Suprapubic skin (tissue), 4 donors: ENCODE data around the gene EARS2. TPM values are rescaled to one million over a fixed set of nuclear protein-coding genes. Genes with fewer than 3 reads are reported as not detected.

Source experiments
- DNase-seq, 2 donors: peaks; one replicate each; pipeline ENCODE4 v3.0.0-alpha.2; 2019; ENCODE audit warnings: low spot score in 2 of 2
- H3K27ac ChIP-seq: fragments of 200-600 bp; sonication (generic); one replicate; pipeline ENCODE4 v1.5.1; 2019
- H3K27me3 ChIP-seq: fragments of 200-600 bp; sonication (generic); one replicate; pipeline ENCODE4 v1.5.1; 2019
- H3K36me3 ChIP-seq: fragments of 200-600 bp; sonication (generic); one replicate; pipeline ENCODE4 v1.5.1; 2019
- H3K4me1 ChIP-seq: fragments of 200-600 bp; sonication (generic); one replicate; pipeline ENCODE4 v1.5.1; 2019
- H3K4me3 ChIP-seq: fragments of 200-600 bp; sonication (generic); one replicate; pipeline ENCODE4 v1.5.1; 2019; ENCODE audit warnings: mild to moderate bottlenecking
- H3K9me3 ChIP-seq: fragments of 200-600 bp; sonication (generic); one replicate; pipeline ENCODE4 v1.5.1; 2019
- CTCF ChIP-seq, 2 donors: fragments of 200-600 bp in 1 of 2; fragments of 450-650 bp in 1 of 2; sonication (generic) in 1 of 2; IDR thresholded peaks; one replicate each; pipeline ENCODE4 v1.5.1; 2016 to 2019; ENCODE audit warnings: antibody characterized with exemption in 2 of 2, mild to moderate bottlenecking in 1 of 2, moderate library complexity in 1 of 2
- EP300 ChIP-seq: sonication (generic); formaldehyde crosslinking; IDR thresholded peaks from one replicate; pipeline ENCODE4 v1.6.1; 2017; ENCODE audit warnings: antibody characterized with exemption
- POLR2A ChIP-seq, 2 donors: fragments of 450-650 bp; IDR thresholded peaks; one replicate each; pipeline ENCODE4 v1.6.1; 2017; ENCODE audit warnings: antibody characterized with exemption in 2 of 2, mild to moderate bottlenecking in 2 of 2, moderate library complexity in 2 of 2
- POLR2AphosphoS5 ChIP-seq, 3 donors: sonication (generic); formaldehyde crosslinking; IDR thresholded peaks; one replicate each; pipeline ENCODE4 v1.6.1; 2017; ENCODE audit warnings: antibody characterized with exemption in 3 of 3
- WGBS: methylation state at CpG from one replicate; pipeline ENCODE4 v1.1.5; 2018; 5-methylcytosine and 5-hydroxymethylcytosine counted together
- total RNA-seq, 4 donors: library from RNA; depleted of rRNA; stranded (reverse); fragments of >200 nt; gene quantifications; one replicate each; pipeline ENCODE4 v1.1.0, GENCODE V29; 2016

Gene EARS2
- total RNA-seq, 4 donors from 2014 or later = 24.1 to 37.2 (median 36.6) TPM

DNA sequence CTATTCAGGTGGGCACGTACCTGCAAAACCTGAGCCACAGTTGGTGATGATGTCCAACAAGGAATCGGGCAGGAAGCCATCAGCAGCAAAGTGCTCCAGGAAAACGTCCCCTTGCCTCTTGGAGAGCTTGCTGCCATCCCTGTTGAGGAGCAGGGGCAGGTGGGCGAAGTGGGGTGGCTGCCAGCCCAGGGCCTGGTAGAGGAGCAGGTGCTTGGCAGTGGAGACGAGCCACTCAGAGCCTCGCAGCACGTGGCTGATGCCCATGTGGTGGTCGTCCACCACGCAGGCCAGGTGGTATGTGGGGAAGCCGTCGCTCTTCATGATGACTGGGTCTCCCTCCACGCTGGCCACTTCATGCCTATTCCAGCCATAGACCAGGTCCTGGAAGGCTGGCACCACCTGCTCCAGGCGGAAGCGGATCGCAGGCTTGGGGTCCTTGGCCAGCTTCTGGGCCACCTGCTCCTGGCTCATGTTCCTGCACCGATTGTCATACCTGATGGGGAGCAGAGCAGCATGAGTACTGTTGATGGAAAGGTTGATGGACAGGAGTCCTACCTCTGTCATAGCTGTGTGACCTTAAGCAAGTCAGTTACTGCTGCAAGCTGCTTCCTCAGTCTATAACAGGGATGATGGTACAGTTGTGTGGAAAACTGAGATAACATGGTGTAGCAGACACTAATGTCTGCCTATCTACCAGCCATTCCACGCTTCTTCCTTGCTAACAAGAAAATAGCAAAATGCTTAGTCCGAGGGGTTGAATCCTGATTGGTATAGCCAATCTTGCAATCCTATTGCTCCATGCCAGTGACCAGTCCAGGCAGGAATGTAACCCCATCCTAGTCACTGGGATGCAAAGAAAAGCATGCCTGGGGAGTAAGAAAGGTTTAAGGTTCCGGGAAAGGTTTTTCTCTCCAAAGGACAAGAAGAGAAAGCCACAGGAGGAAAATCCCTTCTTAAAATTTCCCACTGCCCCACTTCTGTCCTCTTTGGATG lies 22.0 kb downstream of the EARS2 start:
- DNase-seq = no peak
- Histone ChIP-seq H3K4me1 (no peaks in the 10 kb centered on the region), H3K27me3 (no peaks in the 10 kb centered on the region), H3K9me3 (no peaks in the 10 kb centered on the region), H3K36me3 (peaks cover 61% of the 10 kb centered on the region), H3K4me3 (no peak overlapping the region), H3K27ac (no peak overlapping the region)
- TF ChIP-seq EP300 = no peak
- no peak for TF ChIP-seq POLR2A (IDR thresholded peaks at IDR 0.05)
- TF ChIP-seq POLR2AphosphoS5 (IDR thresholded peaks at IDR 0.05) = no peak
- TF ChIP-seq CTCF (IDR thresholded peaks at IDR 0.05) = no peak
- 90% methylated on average over 10 of the region's 19 CpGs for WGBS

- no peaks in the 10 kb centered on the region for H3K9me3 ChIP-seq
- H3K27ac ChIP-seq = no peak overlapping the region
- DNase-seq = no peak
- no peak overlapping the region for H3K4me3 ChIP-seq
- WGBS = 100% methylated on average over 1 of the region's 1 CpG
- peaks cover 74% of the 10 kb centered on the region for H3K36me3 ChIP-seq
- TF ChIP-seq CTCF (IDR thresholded peaks at IDR 0.05) (no peak), EP300 (no peak), POLR2AphosphoS5 (IDR thresholded peaks at IDR 0.05) (no peak), POLR2A (IDR thresholded peaks at IDR 0.05) (no peak)
- no peaks in the 10 kb centered on the region for H3K4me1 ChIP-seq
- no peaks in the 10 kb centered on the region for H3K27me3 ChIP-seq
Observed at GRCh38 chr16:23532448-23532847, 24.7 kb downstream of the EARS2 start.

DNA sequence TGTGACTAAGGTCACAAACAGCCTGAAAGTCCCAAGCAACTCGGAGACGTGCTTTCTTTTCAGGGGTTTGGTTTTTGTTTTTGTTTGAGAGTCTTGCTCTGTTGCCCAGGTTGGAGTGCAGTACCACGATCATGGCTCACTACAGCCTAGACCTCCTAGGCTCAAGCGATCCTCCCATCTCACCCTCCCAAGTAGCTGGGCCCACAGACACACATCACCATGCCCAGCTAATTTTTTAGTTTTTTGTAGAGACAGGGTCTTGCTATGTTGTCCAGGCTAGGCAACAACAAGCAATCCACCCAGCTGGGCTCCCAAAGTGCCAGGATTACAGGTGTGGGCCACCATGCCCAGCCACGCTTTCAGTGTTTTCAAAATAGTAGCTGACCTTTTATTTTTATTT lies 27.1 kb downstream of the EARS2 start:
- Histone ChIP-seq H3K27ac (no peak overlapping the region), H3K4me3 (no peak overlapping the region), H3K9me3 (no peaks in the 10 kb centered on the region), H3K36me3 (peaks cover 81% of the 10 kb centered on the region), H3K27me3 (no peaks in the 10 kb centered on the region), H3K4me1 (no peaks in the 10 kb centered on the region)
- TF ChIP-seq POLR2AphosphoS5 (IDR thresholded peaks at IDR 0.05) = no peak
- TF ChIP-seq EP300 = no peak
- no peak for TF ChIP-seq CTCF (IDR thresholded peaks at IDR 0.05)
- no peak for TF ChIP-seq POLR2A (IDR thresholded peaks at IDR 0.05)
- DNase-seq = no peak
- 94% methylated on average over 5 of the region's 5 CpGs for WGBS

- H3K4me1 ChIP-seq = no peaks in the 10 kb centered on the region
- H3K27ac ChIP-seq = no peak overlapping the region
- H3K36me3 ChIP-seq = peaks cover 81% of the 10 kb centered on the region
- H3K4me3 ChIP-seq = no peak overlapping the region
- DNase-seq = no peak
- H3K9me3 ChIP-seq = no peaks in the 10 kb centered on the region
- TF ChIP-seq CTCF (IDR thresholded peaks at IDR 0.05) (no peak), POLR2AphosphoS5 (IDR thresholded peaks at IDR 0.05) (no peak), EP300 (no peak), POLR2A (IDR thresholded peaks at IDR 0.05) (no peak)
- no peaks in the 10 kb centered on the region for H3K27me3 ChIP-seq
- WGBS = 92% methylated on average over 10 of the region's 10 CpGs
Observed at GRCh38 chr16:23528644-23529310, 28.4 kb downstream of the EARS2 start.
